ENCODE data around the gene GPR4.

The GPR4 gene

GRCh38 chr19:45587873-45588272 is 14.1 kb downstream of the GPR4 start:
- DNase-seq = no peak

GRCh38 chr19:45585158-45585577 is 16.8 kb downstream of the GPR4 start:
- DNase-seq = no peak

DNA sequence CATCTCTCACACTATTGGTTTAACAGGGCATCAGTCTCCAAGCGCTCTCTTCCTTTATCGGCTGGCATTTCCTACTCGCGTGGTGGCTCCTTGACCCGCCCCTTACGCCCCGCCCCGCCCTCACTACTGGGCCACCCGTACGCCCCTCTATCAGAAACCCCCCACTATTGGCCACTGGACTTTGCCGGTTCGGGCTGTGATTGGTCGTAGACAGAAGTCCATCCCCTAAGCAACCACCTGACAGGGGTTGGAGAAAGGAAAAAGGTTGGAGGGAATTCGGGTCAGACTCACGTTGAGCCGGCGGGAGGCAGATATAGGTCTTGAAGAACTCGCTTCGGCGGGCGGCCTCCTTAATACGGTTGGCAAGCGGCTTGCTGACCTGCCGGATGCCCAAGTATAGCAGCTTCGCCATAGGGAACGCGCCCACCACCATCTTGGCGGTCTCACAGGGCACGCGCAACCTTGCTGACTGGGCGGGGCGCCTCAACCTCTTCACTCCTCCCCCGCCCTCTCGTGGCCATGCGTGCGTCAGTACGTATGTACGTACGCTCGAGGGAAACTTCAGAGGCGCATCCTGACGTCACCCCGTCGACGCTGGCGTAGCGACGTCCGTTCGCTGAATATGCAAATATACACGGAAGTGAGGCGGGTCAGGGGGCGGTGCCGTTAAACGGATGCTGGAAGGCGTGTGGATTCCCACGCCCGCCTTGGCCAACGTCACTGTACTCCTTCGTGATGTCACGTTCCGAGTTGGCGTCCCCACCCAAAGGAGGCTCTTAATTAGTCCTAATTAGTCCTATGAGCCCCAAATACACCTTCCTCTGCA is 17.5 kb downstream of the GPR4 start, which contains the start of gene OPA3:
OPA3 (minus strand) TSS at position 471 of the 826 bp plus-strand sequence; CDS start at position 433, 38 bp downstream.
- DNase-seq = peak; percentile 100

GRCh38 chr19:45581576-45581975 is 20.4 kb downstream of the GPR4 start:
- no peak for DNase-seq

DNA sequence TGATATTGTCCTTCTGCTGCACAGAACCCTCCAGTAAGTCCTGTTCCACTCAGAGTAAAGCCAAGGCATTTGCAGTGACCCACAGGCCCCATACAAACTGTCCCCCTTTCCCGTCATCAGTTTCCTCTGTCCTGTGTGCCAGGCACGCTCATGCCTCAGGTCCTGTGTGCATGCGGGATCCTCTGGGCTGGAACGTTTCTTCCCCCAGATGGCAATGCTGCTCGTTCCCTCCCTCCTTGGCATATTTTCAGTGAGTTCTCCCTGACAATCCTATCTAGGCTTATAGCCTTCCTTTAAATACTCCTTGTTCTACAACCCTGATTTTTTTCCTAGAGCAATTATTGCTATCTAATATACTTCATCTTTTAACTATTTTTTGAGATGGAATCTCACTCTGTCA is 23.2 kb downstream of the GPR4 start:
- DNase-seq = no peak

DNA sequence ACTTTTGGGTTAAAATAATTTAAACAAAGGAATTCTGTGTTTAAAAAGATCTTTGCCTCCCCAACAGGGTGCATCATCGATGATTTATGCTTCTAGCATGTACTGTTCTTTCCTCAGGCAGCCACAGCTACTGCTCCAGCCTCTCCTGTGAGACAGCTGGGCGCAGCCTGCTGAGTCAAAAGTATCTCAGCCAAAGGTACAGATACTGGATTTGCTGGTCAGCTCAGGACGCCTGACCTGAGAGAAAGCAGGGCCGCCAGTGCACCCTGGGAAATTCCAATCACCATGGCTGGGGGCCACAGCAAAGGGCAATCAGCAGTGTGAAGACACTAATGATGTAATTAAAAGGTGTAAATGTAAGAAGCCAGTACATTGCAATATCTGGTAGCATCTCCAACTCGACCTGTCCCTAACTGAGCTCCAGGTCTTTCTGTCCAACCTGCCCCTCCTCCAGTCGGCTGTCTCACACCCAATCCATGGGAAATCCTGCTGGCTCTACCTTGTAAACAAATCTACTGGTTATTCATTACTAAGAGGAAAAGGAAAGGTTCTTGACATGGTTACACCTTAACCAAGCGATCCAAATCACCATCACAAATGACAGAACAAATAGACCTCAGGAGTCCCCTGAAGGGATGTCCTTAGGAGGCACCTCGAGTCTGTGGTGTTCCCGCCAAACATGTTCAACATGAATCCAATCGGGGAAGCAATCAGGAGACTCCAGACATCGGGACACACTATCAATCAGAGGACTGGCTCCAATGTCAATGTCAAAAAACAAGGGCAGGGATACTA is 24.7 kb downstream of the GPR4 start:
- no peak for DNase-seq

- no peak for DNase-seq
Measured at GRCh38 chr19:45576682-45577081, 25.3 kb downstream of the GPR4 start.

DNA sequence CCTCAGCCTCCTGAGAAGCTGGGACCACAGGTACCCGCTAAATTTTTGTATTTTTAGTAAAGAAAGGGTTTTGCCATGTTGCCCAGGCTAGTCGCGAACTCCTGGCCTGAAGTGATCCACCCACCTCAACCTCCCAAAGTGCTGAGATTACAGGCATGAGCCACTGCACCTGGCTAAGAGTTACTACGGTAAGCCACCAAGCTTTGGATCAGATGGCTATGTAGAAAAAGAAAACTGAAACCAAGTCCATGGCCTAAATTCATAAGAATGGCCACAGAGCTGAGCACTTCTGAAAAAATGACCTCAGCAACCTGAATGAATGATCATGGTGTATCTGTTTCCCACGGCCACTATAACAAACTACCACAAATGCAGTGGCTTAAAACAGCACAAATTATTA is 26.8 kb downstream of the GPR4 start:
- DNase-seq = no peak

- no peak for DNase-seq
Measured at GRCh38 chr19:45574526-45574925, 27.5 kb downstream of the GPR4 start.

GRCh38 chr19:45571457-45572220 is 30.4 kb downstream of the GPR4 start:
- DNase-seq = no peak

GRCh38 chr19:45569619-45570421 is 32.2 kb downstream of the GPR4 start:
- no peak for DNase-seq

DNA sequence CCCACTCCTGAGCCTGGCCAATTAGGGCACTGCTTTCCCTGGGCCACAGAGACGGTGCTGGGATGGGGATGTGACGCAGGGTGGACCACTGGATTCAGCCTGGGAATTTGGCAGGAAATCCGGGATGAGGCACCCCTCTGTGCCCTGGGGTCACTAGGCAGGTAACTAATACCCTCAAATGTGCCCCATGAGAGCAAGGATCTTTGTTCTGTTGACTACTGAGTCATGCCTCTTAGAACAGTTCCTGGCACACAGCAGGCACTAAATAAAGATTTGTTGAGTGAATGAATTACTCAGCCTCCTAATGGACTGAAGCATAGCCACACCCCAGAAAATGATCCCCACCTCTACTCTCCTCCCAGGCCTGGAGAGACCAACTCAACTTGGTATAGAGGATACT is 33.3 kb downstream of the GPR4 start:
- DNase-seq = no peak

GRCh38 chr19:45567609-45568008 is 34.4 kb downstream of the GPR4 start:
- no peak for DNase-seq

DNA sequence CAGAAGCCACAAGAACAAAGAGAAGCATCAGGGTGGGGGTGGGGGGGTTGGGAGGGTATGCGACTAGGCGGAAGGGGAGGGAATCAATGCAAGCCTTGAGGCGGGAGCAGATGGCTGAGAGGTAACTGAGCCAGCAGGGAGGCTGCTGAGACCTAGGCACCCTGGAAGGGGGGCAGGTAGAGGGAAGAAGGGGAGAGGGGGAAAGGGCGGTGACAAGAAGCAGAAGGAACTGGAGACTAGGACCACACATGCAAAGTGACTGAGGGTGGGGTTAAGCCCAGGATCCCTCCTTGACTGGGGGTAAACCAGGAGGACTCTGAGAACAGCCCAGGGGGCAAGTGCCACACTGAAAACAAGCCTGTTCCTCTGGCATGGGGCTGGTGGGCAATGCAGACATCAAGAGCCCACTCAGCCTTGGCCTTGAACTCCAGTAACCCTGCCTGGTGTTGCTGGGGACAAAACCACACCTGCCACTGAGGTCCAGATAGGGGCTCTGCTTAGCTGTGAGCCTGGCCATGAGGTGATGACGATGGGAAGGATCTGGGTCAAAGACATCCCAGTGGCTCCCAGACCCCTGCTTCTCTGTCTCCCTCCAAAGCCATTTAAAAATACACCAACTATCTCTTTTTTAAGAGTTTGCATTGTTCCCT is 37.8 kb downstream of the GPR4 start:
- no peak for DNase-seq

GRCh38 chr19:45560686-45561085 is 41.3 kb downstream of the GPR4 start:
- no peak for DNase-seq

GRCh38 chr19:45560038-45560437 is 42.0 kb downstream of the GPR4 start:
- no peak for DNase-seq

- no peak for DNase-seq
Measured at GRCh38 chr19:45558399-45558878, 43.6 kb downstream of the GPR4 start.

DNA sequence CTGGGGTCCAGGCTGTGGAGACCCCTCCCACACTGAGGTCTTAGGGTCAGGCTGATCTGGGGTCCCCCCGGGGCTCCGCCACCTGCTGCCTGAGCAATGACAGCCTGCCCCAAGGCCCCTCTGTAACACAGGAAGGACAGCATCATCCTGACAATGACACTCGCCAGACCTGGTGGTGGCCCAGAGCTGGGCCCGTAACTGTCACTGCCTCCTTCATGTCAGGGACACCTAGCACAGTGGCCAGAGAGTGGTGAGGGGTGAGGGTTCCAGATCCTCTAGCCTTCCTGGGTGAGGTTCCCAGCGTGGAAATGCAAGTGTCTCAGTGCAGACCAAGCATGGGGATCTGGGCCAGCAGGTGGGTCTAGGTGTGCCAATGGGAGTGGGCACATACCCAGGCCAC is 45.2 kb downstream of the GPR4 start:
- DNase-seq = no peak

- DNase-seq = no peak
Measured at GRCh38 chr19:45554481-45554880, 47.5 kb downstream of the GPR4 start.

GRCh38 chr19:45553464-45553863 is 48.5 kb downstream of the GPR4 start:
- DNase-seq = no peak

DNA sequence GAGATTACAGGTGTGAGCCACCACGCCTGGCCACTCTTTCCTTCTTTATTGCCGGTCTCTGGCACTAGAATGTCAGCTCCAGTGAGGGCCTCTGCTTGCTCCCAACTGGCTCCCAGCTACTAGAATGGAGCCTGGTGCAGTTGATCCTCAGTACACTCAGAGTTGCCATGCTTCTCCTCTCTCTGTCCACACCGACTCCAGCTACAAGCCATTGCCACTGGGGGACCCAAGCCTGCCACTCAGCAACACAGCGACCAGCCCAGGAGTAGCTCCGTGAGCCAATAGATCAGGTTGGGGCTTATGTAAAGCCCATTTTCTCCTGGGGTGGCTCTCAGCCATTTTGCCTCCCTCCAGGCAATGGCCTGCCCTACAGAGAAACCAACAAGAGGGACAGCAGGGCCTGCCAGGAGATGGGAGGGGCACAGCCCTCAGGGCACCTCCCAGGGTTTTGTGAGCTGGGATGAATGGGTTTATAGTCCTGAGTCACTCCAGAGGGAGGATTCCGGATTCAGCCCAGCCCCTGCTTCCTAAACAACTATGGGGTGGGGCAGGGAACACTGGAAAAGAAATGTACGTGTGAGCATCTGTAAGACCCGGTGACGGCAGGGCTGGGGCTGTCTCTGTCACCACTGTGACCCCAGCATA is 53.9 kb downstream of the GPR4 start:
- DNase-seq = no peak
